ENCODE results near the gene LBR. TPM values are rescaled to one million over a fixed set of nuclear protein-coding genes. Genes with fewer than 3 reads are reported as not detected.

The LBR gene
- polyA plus RNA-seq, 1 experiment: 16.7 TPM

- POLR2A ChIA-PET: interaction anchor here (0.6 kb wide), 1 partner anchor 22 kb away, joined by 4 read pairs; no protein-coding TSS in a partner anchor
These were observed 18.1 kb upstream of the LBR start for GRCh38 chr1:225445639-225446594.

GRCh38 chr1:225442123-225442505, 14.3 kb upstream of the LBR start:
- ChIA-PET CTCF (interaction anchor here (1.2 kb wide), 1 partner anchor 9 kb away, joined by 4 read pairs; no protein-coding TSS in a partner anchor), POLR2A (no interaction called here)
- Histone ChIP-seq H3K36me3 (ENCODE audit: control insufficient read depth, insufficient read depth, low read length) (no peaks in the 10 kb centered on the region), H3K27me3 (ENCODE audit: control insufficient read depth, insufficient read depth, low read length) (peaks cover 5% of the 10 kb centered on the region), H3K4me3 (ENCODE audit: low read depth, low read length) (no peak overlapping the region)
- TF ChIP-seq CTCF (IDR thresholded peaks at IDR 0.05; ENCODE audit: insufficient read depth, low read depth, low read length): no peak
- no peak for DNase-seq (ENCODE audit: low read depth)

More at GRCh38 chr1:225445639-225446594, 18.1 kb upstream of the LBR start:
- Histone ChIP-seq H3K4me3 (ENCODE audit: low read depth, low read length) (no peak overlapping the region), H3K36me3 (ENCODE audit: control insufficient read depth, insufficient read depth, low read length) (no peaks in the 10 kb centered on the region), H3K27me3 (ENCODE audit: control insufficient read depth, insufficient read depth, low read length) (peaks cover 6% of the 10 kb centered on the region)
- no peak for TF ChIP-seq CTCF (IDR thresholded peaks at IDR 0.05; ENCODE audit: insufficient read depth, low read depth, low read length)
- DNase-seq (ENCODE audit: low read depth): no peak
- CTCF ChIA-PET: interaction anchor here (1.3 kb wide), 1 partner anchor 13 kb away, joined by 3 read pairs; no protein-coding TSS in a partner anchor

GRCh38 chr1:225441314-225442122, 13.7 kb upstream of the LBR start:
- ChIA-PET CTCF (interaction anchor here (1.2 to 1.5 kb wide), 3 partner anchors 9 to 122 kb away, joined by 3 to 6 read pairs (median 4); no protein-coding TSS in a partner anchor), POLR2A (no interaction called here)

GRCh38 chr1:225440380-225441221, 12.8 kb upstream of the LBR start:
- POLR2A ChIA-PET: no interaction called here

More at GRCh38 chr1:225441314-225442122, 13.7 kb upstream of the LBR start:
- DNase-seq (ENCODE audit: low read depth): no peak
- no peak overlapping the region for H3K4me3 ChIP-seq (ENCODE audit: low read depth, low read length)
- no peaks in the 10 kb centered on the region for H3K36me3 ChIP-seq (ENCODE audit: control insufficient read depth, insufficient read depth, low read length)
- H3K27me3 ChIP-seq (ENCODE audit: control insufficient read depth, insufficient read depth, low read length): peaks cover 5% of the 10 kb centered on the region
- 0 out of 2 replicates have a peak, but pooled peaks have one; percentile 29 for TF ChIP-seq CTCF (IDR thresholded peaks at IDR 0.05; ENCODE audit: insufficient read depth, low read depth, low read length)

More at GRCh38 chr1:225440380-225441221, 12.8 kb upstream of the LBR start:
- no peak for TF ChIP-seq CTCF (IDR thresholded peaks at IDR 0.05; ENCODE audit: insufficient read depth, low read depth, low read length)
- Histone ChIP-seq H3K36me3 (ENCODE audit: control insufficient read depth, insufficient read depth, low read length) (no peaks in the 10 kb centered on the region), H3K4me3 (ENCODE audit: low read depth, low read length) (no peak overlapping the region), H3K27me3 (ENCODE audit: control insufficient read depth, insufficient read depth, low read length) (peaks cover 4% of the 10 kb centered on the region)
- DNase-seq (ENCODE audit: low read depth): no peak
- CTCF ChIA-PET: interaction anchor here (1.2 to 1.6 kb wide), 4 partner anchors 8 to 121 kb away, joined by 3 to 6 read pairs (median 4); no protein-coding TSS in a partner anchor
